Measurements from ENCODE around the gene SLC17A1. TPM values are rescaled to one million over a fixed set of nuclear protein-coding genes. Genes with fewer than 3 reads are reported as not detected.

The SLC17A1 gene, protein sequence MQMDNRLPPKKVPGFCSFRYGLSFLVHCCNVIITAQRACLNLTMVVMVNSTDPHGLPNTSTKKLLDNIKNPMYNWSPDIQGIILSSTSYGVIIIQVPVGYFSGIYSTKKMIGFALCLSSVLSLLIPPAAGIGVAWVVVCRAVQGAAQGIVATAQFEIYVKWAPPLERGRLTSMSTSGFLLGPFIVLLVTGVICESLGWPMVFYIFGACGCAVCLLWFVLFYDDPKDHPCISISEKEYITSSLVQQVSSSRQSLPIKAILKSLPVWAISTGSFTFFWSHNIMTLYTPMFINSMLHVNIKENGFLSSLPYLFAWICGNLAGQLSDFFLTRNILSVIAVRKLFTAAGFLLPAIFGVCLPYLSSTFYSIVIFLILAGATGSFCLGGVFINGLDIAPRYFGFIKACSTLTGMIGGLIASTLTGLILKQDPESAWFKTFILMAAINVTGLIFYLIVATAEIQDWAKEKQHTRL
- not detected for total RNA-seq

GRCh38 chr6:25831532-25832306 lies at the start of gene SLC17A1:
SLC17A1 (minus strand) TSS chr6:25832052; CDS start chr6:25830557, 1,495 bp downstream.
- intact Hi-C loops (cut with DNase I; ENCODE audit: low total_unique reads), result no loop called here
- whole genome bisulfite sequencing, 2 donors, result 60 to 64% methylated on average over 8 of the region's 8 CpGs
- no peak for DNase-seq (ENCODE audit: low spot score in 2 of 2)
- no peak within 1 kb of the TSS for H3K4me3 ChIP-seq (ENCODE audit: low read depth, poor library complexity, severe bottlenecking)
- TF ChIP-seq POLR2A (IDR thresholded peaks at IDR 0.05) (no peak), CTCF (IDR thresholded peaks at IDR 0.05) (no peak)

- DNase-seq (ENCODE audit: low spot score in 2 of 2), result no peak
- 86 to 87% methylated on average over 4 of the region's 4 CpGs for WGBS, 2 donors
- no peak for TF ChIP-seq CTCF (IDR thresholded peaks at IDR 0.05)
- no peak overlapping the region for H3K4me3 ChIP-seq (ENCODE audit: low read depth, poor library complexity, severe bottlenecking)
- intact Hi-C loops (cut with DNase I; ENCODE audit: low total_unique reads), result no loop called here
Measured at GRCh38 chr6:25880601-25881000, 48.7 kb upstream of the SLC17A1 start.

DNA sequence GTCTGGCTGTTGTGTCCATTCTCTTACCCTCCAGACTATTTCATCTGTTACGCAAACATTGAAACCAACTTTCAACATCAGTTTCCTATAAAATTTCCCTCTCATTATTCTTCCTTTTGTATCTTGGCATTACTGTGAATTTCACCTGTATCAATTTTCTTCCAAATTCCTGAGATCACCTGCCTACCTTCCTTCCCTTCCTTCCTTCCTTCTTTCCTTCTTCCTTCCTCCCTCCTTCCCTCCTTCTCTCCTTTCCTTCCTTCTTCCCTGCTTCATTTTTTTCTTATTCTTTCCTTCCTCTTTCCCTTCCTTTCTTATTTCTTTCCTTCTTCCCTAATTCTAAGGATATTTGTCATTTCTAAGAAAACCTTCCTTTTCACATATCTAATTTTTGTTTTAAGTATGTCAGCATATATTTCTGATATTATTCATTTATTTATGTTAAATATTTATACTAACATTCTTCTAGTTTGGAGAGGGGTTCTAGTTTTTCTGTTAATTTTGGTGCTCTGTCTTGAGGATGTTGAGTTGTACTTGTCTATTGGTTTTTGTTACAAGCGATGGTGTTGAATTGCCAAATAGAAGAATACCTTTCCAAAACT lies 47.0 kb upstream of the SLC17A1 start:
- no peak overlapping the region for H3K4me3 ChIP-seq (ENCODE audit: low read depth, poor library complexity, severe bottlenecking)
- intact Hi-C loops (cut with DNase I; ENCODE audit: low total_unique reads), result no loop called here
- no peak for DNase-seq (ENCODE audit: low spot score in 2 of 2)
- WGBS, 2 donors, result 95 to 100% methylated on average over 2 of the region's 2 CpGs
- TF ChIP-seq POLR2A (IDR thresholded peaks at IDR 0.05) (no peak), CTCF (IDR thresholded peaks at IDR 0.05) (no peak)

DNA sequence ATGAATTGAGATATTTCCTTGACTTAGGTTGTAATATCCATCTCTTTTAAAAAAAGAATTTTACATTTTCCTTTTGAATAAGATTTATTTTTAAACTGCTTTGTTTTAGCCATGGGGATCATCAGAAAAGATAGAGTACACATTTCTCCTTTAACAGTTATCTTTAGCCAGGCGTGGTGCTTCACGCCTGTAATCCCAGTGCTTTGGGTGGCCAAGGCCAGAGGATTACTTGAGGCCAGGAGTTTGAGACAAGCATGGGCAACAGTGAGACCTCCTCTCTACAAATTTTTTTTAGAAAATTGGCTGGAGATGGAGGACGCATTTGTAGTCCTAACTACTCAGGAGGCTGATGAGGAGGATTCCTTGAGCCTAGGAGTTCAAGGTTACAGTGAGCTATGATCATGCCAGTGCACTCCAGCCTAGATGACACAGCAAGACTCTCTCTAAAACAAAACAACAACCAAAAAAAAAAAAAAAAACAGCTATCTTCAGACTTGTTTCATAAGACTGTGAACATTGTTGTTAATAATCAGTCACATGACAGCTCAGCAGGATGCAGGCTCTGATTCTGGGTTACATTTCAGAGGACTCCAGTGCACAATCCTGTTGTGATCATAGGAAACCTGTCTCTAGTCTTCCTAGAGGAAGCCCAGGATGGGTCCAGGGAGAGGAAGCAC lies 44.2 kb upstream of the SLC17A1 start:
- WGBS, 2 donors, result 93 to 94% methylated on average over 3 of the region's 3 CpGs
- no peak overlapping the region for H3K4me3 ChIP-seq (ENCODE audit: low read depth, poor library complexity, severe bottlenecking)
- TF ChIP-seq POLR2A (IDR thresholded peaks at IDR 0.05) (no peak), CTCF (IDR thresholded peaks at IDR 0.05) (no peak)
- intact Hi-C loops (cut with DNase I; ENCODE audit: low total_unique reads), result no loop called here
- no peak for DNase-seq (ENCODE audit: low spot score in 2 of 2)

- intact Hi-C loops (cut with DNase I; ENCODE audit: low total_unique reads), result no loop called here
- WGBS, 2 donors, result 77 to 82% methylated on average over 3 of the region's 3 CpGs
- H3K4me3 ChIP-seq (ENCODE audit: low read depth, poor library complexity, severe bottlenecking), result no peak overlapping the region
- DNase-seq (ENCODE audit: low spot score in 2 of 2), result no peak
- TF ChIP-seq CTCF (IDR thresholded peaks at IDR 0.05), result no peak
- no peak for TF ChIP-seq POLR2A (IDR thresholded peaks at IDR 0.05)
Measured at GRCh38 chr6:25875563-25875905, 43.7 kb upstream of the SLC17A1 start.
